ENCODE data around the gene MUC3A.
"Not testable (repeated sequence)": the region's sequence is repeated elsewhere in the genome, so short reads cannot be mapped to it uniquely, and the experiment has no call there.

DNA sequence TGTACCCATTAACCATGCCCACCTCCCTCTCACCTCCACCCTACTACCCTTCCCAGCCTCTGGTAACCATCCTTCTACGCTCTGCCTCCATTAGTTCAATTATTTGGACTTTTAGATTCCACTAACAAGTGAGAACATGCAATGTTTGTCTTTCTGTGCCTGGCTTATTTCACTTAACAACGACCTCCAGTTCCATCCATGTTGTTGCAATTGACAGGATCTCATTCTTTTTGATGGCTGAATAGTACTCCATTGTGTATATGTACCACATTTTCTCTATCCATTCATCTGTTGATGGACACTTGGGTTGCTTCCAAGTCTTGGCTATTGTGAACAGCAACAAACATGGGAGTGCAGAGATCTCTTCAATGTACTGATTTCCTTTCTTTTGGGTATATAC, 58.0 kb downstream of the MUC3A start:
- TF ChIP-seq, protein P1, sequence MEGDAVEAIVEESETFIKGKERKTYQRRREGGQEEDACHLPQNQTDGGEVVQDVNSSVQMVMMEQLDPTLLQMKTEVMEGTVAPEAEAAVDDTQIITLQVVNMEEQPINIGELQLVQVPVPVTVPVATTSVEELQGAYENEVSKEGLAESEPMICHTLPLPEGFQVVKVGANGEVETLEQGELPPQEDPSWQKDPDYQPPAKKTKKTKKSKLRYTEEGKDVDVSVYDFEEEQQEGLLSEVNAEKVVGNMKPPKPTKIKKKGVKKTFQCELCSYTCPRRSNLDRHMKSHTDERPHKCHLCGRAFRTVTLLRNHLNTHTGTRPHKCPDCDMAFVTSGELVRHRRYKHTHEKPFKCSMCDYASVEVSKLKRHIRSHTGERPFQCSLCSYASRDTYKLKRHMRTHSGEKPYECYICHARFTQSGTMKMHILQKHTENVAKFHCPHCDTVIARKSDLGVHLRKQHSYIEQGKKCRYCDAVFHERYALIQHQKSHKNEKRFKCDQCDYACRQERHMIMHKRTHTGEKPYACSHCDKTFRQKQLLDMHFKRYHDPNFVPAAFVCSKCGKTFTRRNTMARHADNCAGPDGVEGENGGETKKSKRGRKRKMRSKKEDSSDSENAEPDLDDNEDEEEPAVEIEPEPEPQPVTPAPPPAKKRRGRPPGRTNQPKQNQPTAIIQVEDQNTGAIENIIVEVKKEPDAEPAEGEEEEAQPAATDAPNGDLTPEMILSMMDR (IDR thresholded peaks at IDR 0.05; ENCODE audit: low read depth, low read length, missing input control) = not testable (repeated sequence)
- not testable (repeated sequence) for TF ChIP-seq HNF4G (IDR thresholded peaks at IDR 0.05); GABPA (IDR thresholded peaks at IDR 0.05 in 1 of 2, conservative IDR thresholded peaks at IDR 0.05 in 1 of 2); RAD21 (IDR thresholded peaks at IDR 0.05); JUND (IDR thresholded peaks at IDR 0.05); SP1 (IDR thresholded peaks at IDR 0.05); YY1 (IDR thresholded peaks at IDR 0.05); NR2F2 (IDR thresholded peaks at IDR 0.05); TAF1 (conservative IDR thresholded peaks at IDR 0.05); EGR1 (IDR thresholded peaks at IDR 0.05; ENCODE audit: low read depth in 2 of 2)
- TF ChIP-seq, protein P2, sequence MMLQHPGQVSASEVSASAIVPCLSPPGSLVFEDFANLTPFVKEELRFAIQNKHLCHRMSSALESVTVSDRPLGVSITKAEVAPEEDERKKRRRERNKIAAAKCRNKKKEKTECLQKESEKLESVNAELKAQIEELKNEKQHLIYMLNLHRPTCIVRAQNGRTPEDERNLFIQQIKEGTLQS (IDR thresholded peaks at IDR 0.05) = not testable (repeated sequence)
- TF ChIP-seq, protein P3, sequence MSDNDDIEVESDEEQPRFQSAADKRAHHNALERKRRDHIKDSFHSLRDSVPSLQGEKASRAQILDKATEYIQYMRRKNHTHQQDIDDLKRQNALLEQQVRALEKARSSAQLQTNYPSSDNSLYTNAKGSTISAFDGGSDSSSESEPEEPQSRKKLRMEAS (IDR thresholded peaks at IDR 0.05) = not testable (repeated sequence)
- TF ChIP-seq, protein P4, sequence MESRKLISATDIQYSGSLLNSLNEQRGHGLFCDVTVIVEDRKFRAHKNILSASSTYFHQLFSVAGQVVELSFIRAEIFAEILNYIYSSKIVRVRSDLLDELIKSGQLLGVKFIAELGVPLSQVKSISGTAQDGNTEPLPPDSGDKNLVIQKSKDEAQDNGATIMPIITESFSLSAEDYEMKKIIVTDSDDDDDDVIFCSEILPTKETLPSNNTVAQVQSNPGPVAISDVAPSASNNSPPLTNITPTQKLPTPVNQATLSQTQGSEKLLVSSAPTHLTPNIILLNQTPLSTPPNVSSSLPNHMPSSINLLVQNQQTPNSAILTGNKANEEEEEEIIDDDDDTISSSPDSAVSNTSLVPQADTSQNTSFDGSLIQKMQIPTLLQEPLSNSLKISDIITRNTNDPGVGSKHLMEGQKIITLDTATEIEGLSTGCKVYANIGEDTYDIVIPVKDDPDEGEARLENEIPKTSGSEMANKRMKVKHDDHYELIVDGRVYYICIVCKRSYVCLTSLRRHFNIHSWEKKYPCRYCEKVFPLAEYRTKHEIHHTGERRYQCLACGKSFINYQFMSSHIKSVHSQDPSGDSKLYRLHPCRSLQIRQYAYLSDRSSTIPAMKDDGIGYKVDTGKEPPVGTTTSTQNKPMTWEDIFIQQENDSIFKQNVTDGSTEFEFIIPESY (IDR thresholded peaks at IDR 0.05) = not testable (repeated sequence)
- TF ChIP-seq, protein P5, sequence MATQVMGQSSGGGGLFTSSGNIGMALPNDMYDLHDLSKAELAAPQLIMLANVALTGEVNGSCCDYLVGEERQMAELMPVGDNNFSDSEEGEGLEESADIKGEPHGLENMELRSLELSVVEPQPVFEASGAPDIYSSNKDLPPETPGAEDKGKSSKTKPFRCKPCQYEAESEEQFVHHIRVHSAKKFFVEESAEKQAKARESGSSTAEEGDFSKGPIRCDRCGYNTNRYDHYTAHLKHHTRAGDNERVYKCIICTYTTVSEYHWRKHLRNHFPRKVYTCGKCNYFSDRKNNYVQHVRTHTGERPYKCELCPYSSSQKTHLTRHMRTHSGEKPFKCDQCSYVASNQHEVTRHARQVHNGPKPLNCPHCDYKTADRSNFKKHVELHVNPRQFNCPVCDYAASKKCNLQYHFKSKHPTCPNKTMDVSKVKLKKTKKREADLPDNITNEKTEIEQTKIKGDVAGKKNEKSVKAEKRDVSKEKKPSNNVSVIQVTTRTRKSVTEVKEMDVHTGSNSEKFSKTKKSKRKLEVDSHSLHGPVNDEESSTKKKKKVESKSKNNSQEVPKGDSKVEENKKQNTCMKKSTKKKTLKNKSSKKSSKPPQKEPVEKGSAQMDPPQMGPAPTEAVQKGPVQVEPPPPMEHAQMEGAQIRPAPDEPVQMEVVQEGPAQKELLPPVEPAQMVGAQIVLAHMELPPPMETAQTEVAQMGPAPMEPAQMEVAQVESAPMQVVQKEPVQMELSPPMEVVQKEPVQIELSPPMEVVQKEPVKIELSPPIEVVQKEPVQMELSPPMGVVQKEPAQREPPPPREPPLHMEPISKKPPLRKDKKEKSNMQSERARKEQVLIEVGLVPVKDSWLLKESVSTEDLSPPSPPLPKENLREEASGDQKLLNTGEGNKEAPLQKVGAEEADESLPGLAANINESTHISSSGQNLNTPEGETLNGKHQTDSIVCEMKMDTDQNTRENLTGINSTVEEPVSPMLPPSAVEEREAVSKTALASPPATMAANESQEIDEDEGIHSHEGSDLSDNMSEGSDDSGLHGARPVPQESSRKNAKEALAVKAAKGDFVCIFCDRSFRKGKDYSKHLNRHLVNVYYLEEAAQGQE (IDR thresholded peaks at IDR 0.05) = not testable (repeated sequence)
